Testis (tissue), 2 donors: ENCODE data around the gene ZNF365.

Source experiments
- POLR2A ChIP-seq: fragments of 450-650 bp; IDR thresholded peaks from one replicate; pipeline ENCODE4 v1.6.1; 2017; ENCODE audit warnings: antibody characterized with exemption, mild to moderate bottlenecking, moderate library complexity
- TF ChIP-seq, protein P1 (sequence below), 3 experiments: fragments of 450-650 bp in 2 of 3; fragments of 200-600 bp in 1 of 3; sonication (generic) in 1 of 3; IDR thresholded peaks; one replicate each; pipeline ENCODE4 v1.5.1; 2016 to 2019; ENCODE audit warnings: antibody characterized with exemption in 3 of 3, mild to moderate bottlenecking in 2 of 3, moderate library complexity in 1 of 3

GRCh38 chr10:62413048-62413447 is 38.9 kb downstream of the ZNF365 start:
- no peak for TF ChIP-seq POLR2A
- TF ChIP-seq, protein P1, sequence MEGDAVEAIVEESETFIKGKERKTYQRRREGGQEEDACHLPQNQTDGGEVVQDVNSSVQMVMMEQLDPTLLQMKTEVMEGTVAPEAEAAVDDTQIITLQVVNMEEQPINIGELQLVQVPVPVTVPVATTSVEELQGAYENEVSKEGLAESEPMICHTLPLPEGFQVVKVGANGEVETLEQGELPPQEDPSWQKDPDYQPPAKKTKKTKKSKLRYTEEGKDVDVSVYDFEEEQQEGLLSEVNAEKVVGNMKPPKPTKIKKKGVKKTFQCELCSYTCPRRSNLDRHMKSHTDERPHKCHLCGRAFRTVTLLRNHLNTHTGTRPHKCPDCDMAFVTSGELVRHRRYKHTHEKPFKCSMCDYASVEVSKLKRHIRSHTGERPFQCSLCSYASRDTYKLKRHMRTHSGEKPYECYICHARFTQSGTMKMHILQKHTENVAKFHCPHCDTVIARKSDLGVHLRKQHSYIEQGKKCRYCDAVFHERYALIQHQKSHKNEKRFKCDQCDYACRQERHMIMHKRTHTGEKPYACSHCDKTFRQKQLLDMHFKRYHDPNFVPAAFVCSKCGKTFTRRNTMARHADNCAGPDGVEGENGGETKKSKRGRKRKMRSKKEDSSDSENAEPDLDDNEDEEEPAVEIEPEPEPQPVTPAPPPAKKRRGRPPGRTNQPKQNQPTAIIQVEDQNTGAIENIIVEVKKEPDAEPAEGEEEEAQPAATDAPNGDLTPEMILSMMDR (IDR thresholded peaks at IDR 0.05): no peak
